ENCODE results near the gene FUCA1. TPM values are rescaled to one million over a fixed set of nuclear protein-coding genes. Genes with fewer than 3 reads are reported as not detected.
"Not testable (repeated sequence)": the region's sequence is repeated elsewhere in the genome, so short reads cannot be mapped to it uniquely, and the experiment has no call there.

Gene FUCA1
- polyA plus RNA-seq, 3 donors = 37.3 to 43.1 (median 37.4) TPM

- DNase-seq (ENCODE audit: extremely low read depth in 1 of 11, low read depth in 9 of 11, low spot score in 4 of 11) = no peak
Observed at GRCh38 chr1:23862640-23863039, 5.5 kb downstream of the FUCA1 start.

- no peak for DNase-seq (ENCODE audit: extremely low read depth in 1 of 11, low read depth in 9 of 11, low spot score in 4 of 11)
Observed at GRCh38 chr1:23854568-23854967, 13.5 kb downstream of the FUCA1 start.

DNA sequence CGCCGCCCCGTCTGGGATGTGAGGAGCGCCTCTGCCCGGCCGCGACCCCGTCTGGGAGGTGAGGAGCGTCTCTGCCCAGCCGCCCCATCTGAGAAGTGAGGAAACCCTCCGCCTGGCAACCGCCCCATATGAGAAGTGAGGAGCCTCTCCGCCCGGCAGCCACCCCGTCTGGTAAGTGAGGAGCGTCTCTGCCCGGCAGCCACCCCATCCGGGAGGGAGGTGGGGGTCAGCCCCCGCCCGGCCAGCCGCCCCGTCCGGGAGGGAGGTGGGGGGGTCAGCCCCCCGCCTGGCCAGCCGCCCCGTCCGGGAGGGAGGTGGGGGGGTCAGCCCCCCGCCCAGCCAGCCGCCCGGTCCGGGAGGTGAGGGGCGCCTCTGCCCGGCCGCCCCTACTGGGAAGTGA lies 15.0 kb downstream of the FUCA1 start:
- DNase-seq (ENCODE audit: extremely low read depth in 1 of 11, low read depth in 9 of 11, low spot score in 4 of 11) = not testable (repeated sequence)

GRCh38 chr1:23851406-23851805 lies 16.7 kb downstream of the FUCA1 start:
- peak in 4 of 11 donors; percentile 13 to 54 (median 40) for DNase-seq (ENCODE audit: extremely low read depth in 1 of 11, low read depth in 9 of 11, low spot score in 4 of 11)

DNA sequence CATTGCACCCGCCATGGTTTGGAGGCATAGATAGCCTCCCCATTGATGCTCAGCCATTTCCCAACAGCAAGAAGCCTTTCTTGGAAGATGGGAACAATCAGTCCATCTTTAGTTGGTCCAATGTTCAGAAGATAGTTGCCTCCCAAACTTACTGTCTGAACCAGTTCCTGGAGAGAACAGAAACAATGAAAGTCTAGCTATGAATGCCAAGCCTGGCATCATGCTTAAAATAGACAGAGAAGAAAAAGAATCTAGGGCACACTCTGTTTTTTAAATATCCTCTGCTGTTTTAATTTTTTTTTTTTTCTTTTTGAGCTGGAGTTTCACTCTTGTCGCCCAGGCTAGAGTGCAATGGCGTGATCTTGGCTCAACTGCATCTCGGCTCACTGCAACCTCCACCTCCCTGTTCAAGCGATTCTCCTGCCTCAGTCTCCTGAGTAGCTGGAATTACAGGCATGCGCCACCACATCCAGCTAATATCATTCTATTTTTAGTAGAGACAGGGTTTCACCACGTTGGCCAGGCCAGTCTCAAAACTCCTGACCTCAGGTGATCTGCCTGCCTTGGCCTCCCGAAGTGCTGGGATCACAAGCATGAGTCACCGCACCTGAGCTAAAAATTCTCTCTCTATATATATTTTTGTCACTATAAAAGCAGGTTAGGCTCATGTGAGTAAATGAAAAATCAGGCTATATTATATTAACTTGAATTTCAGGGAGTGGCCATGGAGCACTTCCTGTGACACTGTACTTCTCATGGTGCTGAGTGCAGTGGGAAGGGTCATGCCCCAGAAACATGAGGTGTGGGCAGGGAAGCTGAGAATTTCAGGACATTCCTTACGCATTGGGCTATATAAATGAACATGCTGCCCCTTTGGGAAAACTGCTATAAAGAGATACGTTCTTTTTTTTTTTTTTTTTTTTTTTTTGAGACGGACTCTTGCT lies 19.1 kb downstream of the FUCA1 start:
- no peak for DNase-seq (ENCODE audit: extremely low read depth in 1 of 11, low read depth in 9 of 11, low spot score in 4 of 11)

DNA sequence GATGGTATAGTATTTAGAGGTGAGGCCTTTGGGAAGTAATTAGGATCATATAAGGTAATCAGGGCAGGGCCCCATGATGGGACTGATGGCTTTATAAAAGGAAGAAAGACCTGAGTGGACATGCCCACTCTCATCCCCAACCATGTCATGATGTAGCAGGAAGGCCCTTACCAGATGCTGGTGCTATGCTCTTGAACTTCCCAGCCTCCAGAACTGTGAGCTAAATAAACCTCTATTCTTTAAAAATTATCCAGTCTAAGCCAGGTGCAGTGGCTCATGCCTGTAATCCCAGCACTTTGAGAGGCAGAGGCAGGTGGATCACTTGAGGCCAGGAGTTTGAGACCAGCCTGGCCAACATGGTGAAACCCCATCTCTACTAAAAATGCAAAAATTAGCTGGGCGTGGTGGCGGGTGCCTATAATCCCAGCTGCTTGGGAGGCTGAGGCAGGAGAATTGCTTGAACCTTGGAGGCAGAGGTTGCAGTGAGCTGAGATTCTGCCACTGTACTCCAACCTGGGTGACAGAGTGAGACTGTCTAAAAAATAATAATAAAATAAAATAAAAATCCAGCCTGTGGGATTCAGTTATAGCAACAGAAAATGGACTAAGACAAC lies 20.5 kb downstream of the FUCA1 start:
- not testable (repeated sequence) for DNase-seq (ENCODE audit: extremely low read depth in 1 of 11, low read depth in 9 of 11, low spot score in 4 of 11)

GRCh38 chr1:23845163-23845562 lies 22.9 kb downstream of the FUCA1 start:
- DNase-seq (ENCODE audit: extremely low read depth in 1 of 11, low read depth in 9 of 11, low spot score in 4 of 11) = no peak

GRCh38 chr1:23843644-23844043 lies 24.4 kb downstream of the FUCA1 start:
- DNase-seq (ENCODE audit: extremely low read depth in 1 of 11, low read depth in 9 of 11, low spot score in 4 of 11) = no peak

DNA sequence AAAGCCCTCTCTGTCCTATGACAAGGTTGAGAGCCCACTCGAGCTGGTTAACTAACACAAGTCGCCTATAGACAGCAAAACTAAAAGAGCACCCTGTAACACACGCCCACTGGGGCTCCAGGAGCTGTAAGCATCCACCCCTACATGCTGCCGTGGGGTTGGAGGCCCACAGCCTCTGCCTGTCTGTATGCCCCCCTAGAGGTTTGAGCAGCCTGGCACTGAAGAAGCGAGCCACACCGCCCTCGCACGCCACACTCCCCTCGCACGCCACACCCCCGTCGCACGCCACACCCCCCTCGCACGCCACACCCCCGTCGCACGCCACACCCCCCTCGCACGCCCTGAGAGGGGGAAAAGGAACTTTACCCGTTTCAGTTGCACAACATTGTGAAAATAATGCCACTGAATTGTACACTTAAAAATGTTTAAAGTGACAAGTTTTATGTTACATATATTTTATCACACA lies 29.7 kb downstream of the FUCA1 start:
- DNase-seq (ENCODE audit: extremely low read depth in 1 of 11, low read depth in 9 of 11, low spot score in 4 of 11) = peak in 5 of 11 donors; percentile 21 to 46 (median 29)

DNA sequence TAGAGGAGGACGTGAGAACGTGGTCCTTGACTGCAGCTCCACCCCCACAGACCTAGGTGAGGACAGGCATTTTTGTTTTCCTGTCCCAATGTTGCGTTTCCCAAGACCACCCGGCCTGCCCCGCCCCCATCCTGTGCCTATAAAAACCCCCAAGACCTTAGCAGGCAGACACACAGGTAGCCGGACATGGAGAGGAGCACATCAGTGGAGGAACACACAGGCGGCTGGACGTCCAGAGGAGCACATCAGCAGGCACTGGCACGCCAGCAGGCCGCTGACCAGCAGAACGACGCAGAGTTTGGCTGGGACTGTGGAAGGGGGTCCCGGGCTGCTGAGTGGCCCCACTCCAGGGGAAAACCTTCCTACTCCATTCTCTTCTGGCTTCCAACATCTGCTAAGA lies 30.2 kb downstream of the FUCA1 start:
- no peak for DNase-seq (ENCODE audit: extremely low read depth in 1 of 11, low read depth in 9 of 11, low spot score in 4 of 11)

GRCh38 chr1:23836037-23836436 lies 32.1 kb downstream of the FUCA1 start:
- DNase-seq (ENCODE audit: extremely low read depth in 1 of 11, low read depth in 9 of 11, low spot score in 4 of 11) = no peak

GRCh38 chr1:23834156-23834555 lies 33.9 kb downstream of the FUCA1 start:
- not testable (repeated sequence) for DNase-seq (ENCODE audit: extremely low read depth in 1 of 11, low read depth in 9 of 11, low spot score in 4 of 11)

DNA sequence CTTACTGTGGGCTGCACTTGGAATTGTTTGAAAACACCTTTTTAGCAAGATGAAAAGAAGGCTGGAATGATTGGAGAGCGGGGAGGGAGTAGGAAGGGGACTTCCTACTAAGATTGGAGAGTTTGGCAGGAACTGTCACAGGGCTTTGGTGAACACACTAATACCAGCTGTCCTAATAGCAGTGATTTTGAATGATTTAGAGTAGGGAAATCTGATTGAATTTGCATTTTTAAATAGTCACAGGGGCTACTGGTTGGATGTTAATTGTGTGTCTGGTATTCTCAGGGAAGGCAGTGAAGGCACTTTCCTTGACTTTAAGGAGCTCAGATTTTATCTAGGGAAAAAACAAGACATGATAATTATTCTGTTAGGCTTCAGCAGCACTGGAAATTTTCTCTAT lies 40.4 kb downstream of the FUCA1 start:
- DNase-seq (ENCODE audit: extremely low read depth in 1 of 11, low read depth in 9 of 11, low spot score in 4 of 11) = no peak

GRCh38 chr1:23826590-23826989 lies 41.5 kb downstream of the FUCA1 start:
- DNase-seq (ENCODE audit: extremely low read depth in 1 of 11, low read depth in 9 of 11, low spot score in 4 of 11) = not testable (repeated sequence)

- no peak for DNase-seq (ENCODE audit: extremely low read depth in 1 of 11, low read depth in 9 of 11, low spot score in 4 of 11)
Observed at GRCh38 chr1:23825762-23826522, 42.1 kb downstream of the FUCA1 start.

DNA sequence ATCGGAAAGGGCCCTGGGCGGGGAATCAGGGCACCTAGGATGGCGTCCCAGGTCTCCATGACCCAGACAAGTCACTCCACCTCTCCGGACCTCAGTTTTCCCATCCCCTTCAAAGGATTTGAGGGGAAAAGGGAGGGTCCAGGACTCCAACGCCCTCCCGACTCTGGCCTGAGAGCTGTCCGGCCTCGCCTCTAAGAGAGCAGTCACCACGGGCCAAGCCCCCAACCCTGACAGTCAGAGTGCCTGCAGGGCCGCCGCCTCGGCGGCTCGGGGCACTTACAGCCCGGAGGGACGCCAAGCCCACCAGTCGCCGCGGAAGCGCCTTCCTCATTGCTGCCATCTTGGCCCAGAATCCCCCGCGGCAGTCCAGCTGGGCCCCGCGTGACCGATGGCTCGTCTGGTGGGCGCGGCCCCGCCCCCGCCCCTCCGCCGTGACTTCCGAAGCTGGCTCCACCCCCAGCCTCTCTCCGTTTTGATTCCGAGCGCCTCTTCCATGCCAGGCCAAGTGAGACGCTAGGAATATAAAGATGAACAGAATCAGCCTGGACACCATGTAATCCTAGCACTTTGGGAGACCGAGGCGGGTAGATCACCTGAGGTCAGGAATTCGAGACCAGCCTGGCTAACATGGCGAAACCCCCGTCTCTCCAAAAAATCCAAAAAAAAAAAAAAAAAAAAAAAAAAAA lies 42.9 kb downstream of the FUCA1 start, which contains the start of gene HMGCL:
Gene HMGCL (minus strand): TSS at position 354 of the 686 bp plus-strand sequence. CDS start 14 bp downstream, at position 340.
- DNase-seq (ENCODE audit: extremely low read depth in 1 of 11, low read depth in 9 of 11, low spot score in 4 of 11) = peak; percentile 77 to 92 (median 88)

GRCh38 chr1:23824711-23825075 lies 43.4 kb downstream of the FUCA1 start:
- DNase-seq (ENCODE audit: extremely low read depth in 1 of 11, low read depth in 9 of 11, low spot score in 4 of 11) = no peak

DNA sequence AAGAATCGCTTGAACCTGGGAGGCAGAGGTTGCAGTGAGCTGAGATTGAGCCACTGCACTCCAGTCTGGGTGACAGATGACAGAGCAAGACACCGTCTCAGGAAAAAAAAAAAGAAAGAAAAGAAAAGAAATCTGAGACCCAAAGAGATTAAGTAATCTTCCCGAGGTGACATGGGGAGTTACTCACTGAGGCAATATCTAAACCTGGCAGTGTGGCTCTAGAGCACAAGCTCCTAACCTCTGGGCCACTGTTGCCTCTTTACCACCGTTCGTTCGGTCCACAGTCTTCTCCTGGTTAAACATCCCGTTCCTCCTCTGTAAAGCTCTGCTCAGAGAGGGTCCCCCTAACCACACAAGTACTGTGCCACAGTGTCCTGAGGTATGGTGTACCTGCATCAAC lies 44.3 kb downstream of the FUCA1 start:
- no peak for DNase-seq (ENCODE audit: extremely low read depth in 1 of 11, low read depth in 9 of 11, low spot score in 4 of 11)

DNA sequence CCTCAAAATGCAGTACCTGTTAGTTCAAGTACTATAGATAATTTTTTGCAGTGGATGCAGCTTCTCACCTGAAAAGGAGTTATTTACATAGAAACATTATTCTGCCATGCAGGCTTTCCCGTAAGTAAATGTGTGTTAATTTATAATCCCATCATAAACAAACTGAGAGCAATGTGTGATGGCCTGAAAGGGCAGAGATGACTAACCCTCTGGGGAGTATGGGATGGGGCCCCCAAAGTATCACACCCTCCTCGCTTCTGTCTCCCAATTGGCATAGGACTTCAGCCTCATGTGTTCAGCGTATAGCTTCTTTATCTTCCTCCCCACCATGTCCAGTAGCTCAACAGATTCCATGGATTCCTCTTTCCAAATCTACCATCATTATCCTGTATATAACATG lies 50.5 kb downstream of the FUCA1 start:
- DNase-seq (ENCODE audit: extremely low read depth in 1 of 11, low read depth in 9 of 11, low spot score in 4 of 11) = no peak
